Activated CD4-positive, alpha-beta T cell treated with anti-CD3 and anti-CD28 coated beads, Interleukin-2, amount 50 U/mL, for 4 hours (primary cell): ENCODE data around the gene HEATR9.

ENCODE experiments used
- DNase-seq, 2 experiments: peaks; one replicate each; pipeline ENCODE4 v3.0.0-alpha.2; 2020

The HEATR9 gene

DNA sequence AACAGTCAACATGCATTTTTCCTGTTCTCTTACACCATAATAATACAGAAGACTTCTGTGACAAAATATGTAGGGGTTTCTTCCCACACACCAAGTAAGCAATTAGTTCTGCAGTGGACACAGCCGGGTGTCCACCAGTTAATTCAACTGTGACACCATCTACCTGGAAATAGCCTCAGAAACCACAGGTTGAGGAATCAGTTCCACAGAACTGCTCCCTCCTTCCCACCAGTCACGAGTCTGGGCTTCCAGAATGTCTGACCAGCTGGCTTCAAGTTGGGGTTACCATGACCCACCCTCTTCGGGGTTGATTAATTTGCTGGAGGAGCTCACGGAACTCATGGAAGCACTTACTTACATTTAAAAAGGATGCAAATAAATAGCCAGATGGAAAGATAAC lies 25.1 kb upstream of the HEATR9 start:
- no peak for DNase-seq

DNA sequence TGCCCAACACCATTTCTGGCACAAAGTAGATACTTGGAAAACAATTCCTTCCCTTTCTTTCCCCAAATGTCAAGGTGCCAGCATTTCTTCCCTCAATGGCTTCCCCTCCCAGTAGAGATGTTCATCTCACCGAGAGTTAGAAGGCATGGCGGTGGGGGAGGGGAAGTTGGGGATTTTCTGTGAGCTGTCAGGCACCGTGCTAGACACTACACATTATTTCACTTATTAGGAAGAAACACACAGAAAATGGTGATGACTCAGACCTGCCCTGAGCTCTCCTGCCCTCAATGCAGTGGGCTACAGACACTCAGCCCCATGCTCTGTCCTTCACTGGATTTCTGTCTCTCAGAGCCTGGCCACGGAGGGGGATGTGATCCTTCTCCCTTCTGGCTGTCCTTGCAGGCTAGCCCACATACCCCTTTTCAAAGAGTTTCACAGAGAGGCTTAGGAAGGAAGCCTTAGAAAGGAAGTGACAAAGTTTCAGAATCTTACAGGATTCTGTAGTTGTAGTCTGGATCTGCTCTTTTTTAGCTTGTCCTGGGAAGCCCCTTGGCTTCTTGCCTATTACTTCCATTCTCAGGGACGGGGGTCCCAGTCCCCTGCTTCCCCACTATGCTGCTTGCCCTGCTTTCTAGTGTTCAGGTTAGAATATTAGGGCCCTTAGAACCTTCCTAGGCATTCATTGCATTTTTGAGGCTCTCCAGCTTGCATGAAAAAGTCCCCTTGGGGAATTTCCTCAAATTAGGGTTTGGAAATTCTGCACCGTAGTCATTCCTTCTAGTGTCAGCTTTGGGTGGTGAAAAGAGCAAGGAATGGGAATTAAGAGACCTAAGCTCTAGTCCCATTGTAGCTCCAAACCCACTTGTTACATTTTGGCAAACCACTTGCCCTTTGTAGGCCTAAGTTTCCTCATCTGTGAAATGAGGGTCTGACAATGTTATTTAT lies 23.7 kb upstream of the HEATR9 start:
- peak; percentile 50 to 52 for DNase-seq

DNA sequence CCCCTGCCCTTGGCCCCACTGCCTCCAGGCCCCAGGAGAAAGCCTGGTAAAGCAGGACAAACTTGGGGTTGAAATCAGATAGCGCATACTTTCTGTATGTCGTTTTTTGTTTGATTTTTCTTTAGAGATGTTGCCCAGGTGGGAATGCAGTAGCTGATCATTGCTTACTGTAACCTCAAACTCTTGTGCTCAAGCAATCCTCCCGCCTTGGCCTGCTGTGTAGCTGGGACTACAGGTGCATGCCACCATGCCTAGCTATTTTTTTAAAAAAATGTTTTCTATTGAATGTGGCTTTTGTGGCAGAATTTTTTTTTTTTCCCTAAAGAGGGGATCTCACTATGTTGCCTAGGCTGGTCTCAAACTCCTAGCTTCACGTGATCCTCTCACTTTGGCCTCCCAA lies 22.6 kb upstream of the HEATR9 start:
- DNase-seq, result no peak

DNA sequence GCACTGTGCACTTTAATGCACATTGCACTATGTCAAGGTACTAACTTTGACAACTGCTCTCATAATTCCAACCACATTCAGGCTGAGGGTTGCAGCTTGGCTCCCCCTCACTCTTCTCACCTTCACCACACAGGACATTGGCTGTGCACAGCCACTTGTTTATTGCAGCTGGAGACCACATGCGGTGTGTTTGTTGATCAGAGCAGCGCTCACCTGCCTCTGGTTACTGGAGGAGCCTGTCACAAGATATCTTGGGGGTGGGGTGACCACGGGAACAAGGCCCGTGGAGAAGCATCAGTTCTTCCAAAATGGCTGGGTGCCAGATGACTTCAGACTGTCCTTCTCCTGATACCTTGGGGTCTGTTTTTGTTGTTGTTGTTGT lies 22.1 kb upstream of the HEATR9 start:
- no peak for DNase-seq

DNA sequence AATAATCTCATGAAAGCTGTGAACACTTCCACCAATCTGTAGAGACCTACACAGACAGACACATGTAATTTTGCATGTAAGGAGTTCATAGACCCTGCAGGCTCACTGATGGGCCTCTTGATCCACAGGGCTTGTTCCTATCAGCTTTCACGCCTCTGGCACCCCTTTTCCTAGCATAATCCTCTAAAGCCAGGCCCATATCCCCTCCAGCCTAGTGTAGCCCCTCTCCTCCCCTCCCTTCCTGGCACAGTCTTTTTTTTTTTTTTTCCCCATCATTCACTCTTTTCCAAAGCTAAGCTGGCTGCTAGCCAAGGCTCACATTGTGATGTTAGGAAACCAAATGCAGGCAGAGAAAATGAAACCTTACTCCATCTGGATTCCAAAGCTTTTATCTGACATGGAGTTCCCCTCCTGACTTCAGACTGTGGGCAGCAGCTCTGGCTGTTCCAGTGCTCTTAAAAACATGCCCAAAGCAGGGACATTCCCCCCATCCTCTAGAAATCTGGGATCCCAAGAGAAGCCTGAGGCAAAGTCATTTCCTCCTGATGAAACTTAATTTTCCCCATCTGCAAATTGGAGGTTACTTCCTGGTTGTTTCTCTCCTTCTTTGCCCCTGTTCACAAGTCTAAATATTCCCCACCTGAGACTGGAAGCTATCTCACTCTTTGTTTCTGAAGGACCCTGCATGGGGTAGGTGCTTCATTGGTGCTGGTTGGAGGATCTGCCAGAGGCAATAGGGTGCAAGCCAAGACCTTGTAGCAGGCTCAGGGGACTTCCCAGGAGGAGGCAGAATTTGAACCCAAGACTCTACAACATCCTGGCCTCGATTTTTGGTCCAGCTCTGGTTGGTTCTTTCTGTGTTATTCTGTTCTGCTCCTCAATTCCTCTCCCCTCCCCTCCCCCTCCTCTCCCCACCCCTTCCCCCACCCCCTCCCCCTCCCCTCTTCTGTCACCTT lies 21.4 kb upstream of the HEATR9 start:
- DNase-seq, result no peak

DNA sequence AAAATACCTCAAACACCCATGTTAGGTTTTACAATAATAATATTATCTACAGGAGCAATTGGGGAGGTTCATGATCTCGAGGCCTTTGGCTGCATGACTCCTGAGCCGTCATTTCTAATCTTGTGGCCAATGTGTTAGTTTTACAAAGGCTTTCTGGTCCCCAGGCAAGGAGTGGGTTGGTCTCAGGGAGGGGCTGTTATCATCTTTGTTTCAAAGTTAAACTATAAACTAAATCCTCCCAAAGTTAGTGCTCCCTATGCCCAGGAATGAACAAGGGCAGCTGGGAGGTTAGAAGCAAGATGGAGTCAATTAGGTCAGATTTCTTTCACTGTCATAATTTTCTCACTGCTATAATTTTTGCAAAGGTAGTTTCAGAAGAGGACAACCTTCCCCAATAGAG lies 20.6 kb upstream of the HEATR9 start:
- no peak for DNase-seq

DNA sequence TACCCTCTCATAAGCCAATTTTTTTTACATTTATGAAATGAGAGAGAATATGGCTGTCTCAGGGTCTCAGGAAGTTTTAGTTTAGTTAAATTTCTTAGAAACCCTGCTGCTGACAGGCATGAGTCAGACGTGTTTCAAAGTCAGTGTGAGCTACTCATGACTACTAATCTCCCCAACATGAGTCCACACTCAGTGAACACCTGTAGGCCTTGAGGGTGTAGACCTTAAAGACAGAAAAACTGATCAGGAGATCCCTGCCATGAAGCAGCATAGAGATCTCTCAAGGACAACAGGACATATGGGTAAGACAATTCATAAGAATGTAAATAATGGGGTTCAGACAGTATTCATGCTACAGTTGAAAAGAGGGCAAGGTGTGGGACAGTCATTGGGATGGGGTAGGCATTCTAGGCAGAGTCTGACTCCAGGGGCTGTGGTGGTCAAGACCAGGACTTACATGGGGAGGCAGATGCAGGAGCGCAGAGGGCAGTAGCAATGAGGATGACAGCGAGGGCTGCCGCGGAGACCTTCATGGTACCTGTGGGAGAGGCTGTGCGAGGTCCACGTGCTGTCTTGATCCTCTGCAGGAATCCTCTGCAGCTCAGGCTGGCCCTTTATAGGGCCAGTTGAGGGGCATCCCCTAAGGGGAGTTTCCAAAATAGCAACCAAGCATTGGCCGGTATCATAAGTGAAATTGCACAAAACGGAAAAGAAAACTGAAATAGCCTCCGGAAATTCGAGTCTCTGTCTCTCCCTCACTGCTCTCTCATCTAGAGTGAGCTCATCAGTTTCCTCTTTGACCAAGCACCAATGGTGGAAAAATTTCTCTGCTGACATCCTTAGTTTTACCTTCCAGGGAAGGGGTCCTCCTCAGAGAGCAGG lies 11.3 kb upstream of the HEATR9 start, which contains the start of gene CCL5:
Gene CCL5 (minus strand): TSS at position 588 of the 882 bp plus-strand sequence.
- DNase-seq, result peak; percentile 16 to 17

DNA sequence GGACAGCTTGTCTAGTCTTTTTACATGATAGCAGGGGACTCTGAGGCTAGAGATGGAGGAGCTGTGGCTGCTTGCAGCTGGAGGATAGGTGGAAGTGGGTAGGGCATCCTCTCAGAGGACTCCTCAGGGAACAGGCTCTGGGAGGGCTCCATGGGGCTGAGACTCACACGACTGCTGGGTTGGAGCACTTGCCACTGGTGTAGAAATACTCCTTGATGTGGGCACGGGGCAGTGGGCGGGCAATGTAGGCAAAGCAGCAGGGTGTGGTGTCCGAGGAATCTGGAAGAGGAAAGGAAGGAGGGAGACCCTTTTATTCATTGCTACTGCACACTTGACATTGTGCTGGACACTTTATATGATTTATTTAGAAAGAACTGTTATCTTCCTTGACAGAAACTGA lies 9.7 kb upstream of the HEATR9 start:
- no peak for DNase-seq

DNA sequence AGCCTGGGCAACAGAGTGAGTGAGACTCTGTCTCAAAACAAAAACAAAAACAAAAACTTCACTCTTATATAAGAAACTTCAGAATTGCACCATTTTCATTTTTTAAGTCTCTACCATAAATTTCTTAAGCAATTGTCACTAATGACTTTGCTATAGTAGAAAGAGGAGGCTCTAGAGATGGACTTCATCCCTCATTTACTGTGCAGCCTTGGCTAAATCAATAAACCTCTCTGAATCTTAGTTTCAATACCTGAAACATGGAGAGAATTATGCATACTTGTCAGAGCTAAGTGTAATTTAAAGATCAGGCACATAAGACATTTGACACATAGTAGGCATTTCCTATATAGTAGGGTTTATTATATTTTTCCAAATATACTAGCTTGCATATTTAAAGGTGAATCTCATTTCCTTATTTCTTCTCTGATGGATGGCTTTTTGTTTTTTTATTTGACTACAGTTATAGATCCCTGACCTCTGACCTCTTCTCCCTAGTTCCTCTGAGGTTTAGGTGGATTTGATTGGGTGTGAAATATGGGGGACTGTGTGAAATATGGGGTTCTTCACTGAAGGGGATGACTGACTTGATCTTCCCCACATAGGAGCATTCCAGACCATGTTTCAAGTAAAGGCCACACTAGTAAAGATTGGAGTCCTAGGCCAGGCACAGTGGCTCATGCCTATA lies 8.8 kb upstream of the HEATR9 start:
- no peak for DNase-seq

DNA sequence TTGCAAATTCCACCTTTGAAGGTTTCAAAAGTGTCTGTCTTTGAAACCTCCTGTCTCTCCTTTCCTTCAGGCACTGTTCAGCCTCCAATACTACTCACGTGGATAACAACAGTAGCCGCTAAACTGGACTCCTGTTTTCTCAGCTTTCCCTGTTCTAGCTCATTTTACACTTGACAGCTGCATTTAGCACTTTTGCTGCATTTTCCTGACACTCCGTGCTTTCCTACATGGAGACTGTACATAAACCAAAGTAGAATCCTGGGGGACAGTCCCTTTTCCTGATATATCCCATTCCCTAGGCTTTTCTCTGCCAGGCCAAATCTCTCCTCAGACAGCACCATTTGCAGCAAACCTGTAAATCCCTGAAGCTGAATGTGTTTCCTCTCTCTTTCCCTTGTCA lies 7.8 kb upstream of the HEATR9 start:
- DNase-seq, result no peak

DNA sequence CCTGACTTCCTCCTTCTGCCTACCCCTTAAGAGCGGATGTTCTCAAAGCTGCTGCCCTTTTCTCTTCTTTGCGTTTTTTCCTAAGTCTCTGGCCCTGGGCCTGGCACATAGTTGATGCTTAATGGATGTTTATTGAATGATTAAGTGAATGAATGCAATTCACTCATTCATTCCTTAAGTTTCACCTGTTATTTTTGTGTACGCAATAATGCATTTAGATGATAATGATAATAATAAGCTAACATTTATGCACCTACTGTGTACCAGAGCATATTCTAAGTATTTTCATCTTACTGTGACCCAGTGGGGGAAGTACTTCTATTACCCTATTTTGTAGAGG lies 7.1 kb upstream of the HEATR9 start:
- DNase-seq, result no peak

DNA sequence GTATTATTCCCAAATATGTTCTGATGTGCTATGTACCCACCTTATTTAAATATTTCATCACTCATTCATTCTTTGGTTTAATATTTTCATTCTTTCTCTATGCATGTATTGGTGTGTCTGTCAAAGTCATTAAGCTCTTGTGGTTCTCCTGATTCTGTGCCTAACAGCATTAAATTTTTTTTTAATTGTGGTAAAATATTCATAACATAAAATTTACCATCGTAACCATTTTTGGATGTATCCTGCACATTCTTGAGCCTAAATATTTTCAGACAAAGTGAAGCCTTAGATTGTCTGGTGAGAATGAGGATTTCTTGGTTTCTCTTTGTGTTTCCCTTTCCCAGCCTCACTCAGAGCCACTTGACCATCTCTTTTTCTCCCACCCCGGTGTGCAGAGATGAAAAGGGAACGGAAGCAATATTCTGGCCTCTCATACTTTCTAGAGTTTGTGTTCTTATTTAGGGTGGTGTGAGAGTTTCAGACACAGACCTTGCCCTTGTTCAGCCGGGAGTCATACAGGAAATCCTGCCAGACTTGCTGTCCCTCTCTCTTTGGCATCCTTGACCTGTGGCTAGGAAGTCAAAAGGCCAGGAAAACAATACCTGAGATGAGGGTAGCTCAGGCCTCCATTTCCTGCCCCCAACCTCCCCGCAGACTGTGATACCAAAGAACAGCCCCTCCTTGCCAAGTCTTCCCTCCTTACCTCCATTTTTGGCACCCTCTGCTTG lies 6.5 kb upstream of the HEATR9 start:
- no peak for DNase-seq

DNA sequence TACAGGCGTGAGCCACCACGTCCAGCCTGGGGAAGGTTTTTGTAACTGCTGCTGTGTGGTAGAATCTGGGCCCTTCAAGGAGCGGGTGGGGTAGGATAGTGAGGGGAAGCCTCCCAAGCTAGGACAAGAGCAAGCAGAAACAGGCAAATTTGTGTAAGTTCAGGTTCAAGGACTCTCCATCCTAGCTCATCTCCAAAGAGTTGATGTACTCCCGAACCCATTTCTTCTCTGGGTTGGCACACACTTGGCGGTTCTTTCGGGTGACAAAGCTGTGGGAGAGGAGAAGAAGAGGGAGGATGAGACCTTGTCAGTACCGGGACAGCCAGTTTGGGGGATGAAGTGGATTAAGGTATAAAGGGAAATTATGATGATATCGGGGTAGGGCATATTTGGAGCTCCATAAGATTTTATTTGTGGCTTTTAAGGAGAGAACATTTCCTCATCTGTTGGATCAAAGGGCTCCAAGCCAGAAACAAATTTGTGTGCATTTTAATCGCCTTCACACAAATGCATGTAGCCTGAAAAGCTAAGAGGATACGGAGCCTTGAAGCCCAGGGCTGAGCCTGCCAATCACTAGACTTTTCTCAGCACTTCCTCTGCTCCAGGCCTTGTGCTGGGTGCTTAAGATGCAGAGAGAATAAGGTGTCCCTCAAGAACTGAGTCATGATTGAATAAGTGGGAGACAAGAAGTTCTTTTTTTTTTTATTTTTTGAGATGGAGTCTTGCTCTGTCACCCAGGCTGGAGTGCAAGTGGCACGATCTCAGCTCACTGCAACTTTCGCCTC lies 3.7 kb upstream of the HEATR9 start:
- DNase-seq, result no peak

DNA sequence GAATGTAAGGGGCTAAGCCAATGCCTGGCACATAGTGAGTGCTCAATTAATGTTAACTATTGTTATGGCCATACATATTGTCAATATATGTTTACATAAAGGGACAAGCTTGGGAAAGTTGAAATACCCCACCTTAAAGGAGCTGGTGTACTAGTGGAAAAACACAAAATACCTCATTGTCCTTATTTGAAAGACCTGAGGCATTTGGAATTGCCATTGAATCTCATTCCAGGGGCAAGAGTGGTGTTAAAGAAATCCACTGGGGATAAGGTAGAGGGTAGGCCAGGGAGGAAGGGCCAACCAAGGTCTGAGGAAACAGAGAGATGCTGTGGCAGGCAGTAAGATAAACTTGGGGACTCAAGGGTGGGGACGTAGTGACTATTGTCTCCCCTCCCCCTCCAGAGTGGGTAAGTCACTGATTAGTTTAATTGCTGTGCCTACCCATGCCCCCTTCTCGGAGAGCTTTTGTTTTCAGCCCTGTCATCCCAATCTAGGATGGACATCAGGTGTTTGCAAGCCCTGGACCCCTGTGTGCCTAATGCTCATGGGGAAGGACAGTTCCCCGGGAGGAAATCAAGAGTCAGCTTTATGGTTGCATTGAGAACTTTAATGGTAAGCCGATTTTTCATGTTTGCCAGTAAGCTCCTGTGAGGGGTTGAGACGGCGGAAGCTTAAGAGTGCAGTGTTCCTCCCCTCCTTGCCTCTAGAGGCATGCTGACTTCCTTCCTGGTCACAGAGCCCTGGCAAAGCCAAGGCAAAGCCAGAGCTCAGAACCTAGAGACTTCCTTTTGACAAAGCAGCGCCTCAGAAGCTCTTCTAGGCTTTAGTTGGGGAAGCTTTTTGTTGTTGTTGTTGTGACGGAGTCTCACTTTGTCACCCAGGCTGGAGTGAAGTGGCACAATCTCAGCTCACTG lies 2.5 kb upstream of the HEATR9 start:
- DNase-seq, result no peak

DNA sequence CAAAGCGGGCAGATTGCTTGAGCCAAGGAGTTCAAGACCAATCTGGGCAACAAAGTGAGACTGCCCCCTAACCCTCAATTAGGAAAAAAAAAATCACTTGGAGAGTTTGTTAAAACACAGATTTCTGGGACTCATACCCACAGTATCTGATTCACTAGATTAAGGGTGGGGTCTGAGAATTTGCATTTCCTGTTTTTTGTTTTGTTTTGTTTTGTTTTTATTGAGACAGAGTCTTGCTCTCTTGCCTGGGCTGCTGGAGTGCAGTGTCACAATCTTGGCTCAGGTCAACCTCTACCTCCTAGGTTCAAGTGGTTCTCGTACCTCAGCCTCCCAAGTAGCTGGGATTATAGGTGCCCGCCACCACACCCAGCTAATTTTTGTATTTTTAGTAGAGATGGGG lies 1.1 kb downstream of the HEATR9 start:
- no peak for DNase-seq

DNA sequence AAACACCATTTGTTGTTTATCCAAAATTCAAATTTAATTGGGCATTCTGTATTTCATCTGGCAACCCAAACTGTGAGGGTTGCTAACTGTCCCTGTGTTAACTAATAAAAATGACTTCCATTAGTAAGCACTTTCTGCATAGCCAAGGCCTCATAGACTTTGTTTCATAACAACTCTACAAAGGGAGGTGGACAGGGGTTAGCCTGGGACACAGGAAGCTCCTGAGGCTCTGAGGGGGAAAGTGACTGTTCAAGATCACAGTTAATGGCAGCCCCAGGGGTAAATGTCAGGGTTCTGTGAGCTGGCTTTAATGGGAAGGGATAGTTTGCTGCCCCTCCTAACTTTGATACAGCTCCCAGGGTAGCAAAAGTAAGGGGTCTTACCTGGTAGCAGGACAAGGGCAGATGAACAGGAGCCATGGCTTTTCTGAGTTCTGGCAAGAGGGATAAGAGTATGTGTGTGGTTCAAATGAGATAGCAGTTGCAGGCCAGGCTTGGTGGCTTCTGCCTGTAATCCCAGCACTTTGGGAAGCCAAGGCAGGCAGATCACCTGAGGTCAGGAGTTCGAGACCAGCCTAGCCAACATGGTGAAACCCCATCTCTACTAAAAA lies 2.2 kb downstream of the HEATR9 start:
- DNase-seq, result no peak

DNA sequence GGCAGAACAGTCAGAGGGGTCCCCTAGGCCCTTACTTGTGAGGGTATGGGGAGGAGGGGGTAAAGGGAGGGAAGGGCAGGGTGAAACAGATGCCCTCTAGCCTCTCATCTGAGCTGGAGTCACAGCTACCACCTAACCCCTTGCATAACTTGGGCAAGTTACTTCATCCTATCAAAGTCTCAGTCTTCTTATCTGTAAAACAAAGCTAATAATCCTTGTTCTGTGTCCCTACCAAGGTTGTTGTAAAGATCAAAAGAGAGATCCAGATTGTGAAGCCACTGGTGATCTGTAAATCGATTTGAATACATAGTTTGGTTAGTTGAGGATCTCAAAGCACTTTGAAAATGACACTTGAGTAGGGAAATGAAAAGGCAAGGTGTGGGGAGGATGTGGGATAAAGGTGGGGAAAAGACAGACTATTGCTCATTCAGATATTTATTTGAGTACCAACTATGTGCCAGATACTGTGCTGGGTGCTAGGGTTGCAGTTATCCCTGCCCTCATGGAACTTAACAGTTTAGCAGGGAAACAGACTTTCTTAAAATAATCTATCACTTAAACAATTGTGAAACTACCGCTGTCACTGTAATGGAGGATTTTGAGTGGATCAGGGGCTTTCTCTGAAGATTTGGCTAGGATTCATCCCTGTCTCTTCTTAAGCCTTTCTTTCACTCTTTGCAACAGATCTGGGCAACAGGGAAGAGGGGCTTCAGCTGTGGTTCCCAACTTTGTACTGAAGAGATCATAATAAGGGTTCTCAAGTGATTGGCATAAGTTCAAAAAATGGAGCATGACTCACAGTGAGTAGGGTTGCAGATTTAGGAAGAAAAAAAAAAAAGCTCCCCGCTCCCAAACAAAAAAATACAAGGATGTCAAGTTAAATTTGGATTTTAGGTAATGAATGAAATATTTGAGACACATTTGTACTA lies 3.0 kb downstream of the HEATR9 start:
- DNase-seq, result no peak

DNA sequence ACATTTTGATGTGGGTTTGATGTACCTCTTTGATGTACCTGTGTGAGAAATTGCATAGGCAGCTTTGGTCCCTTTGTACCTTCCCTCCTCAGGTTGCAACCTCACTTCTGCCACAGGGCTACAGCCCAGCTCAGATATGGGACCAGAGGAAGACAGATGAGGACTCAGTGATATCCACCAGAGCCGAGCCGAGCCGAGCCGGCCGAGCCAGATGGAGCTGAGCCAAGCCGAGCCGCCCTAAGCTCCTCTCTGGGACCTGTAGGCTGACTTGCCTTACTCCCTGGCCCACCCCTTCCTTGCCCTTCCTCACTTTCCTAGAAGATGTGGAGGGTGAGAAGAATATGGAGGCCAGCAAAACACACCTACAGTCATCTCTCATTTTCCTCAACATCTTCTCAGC lies 3.8 kb downstream of the HEATR9 start:
- DNase-seq, result no peak
